HepG2 (cell line): ENCODE data around the gene SLC25A19. TPM values are rescaled to one million over a fixed set of nuclear protein-coding genes. Genes with fewer than 3 reads are reported as not detected.
A peak's percentile ranks its signal among the peaks of the same experiment; 100 is the strongest.

Experiments
- ATAC-seq: fragments of 200-7000 bp; cut with Tn5 transposase; 3 replicates; pipeline ENCODE4 v1.9.1; 2020; ENCODE audit warnings: mild to moderate bottlenecking, moderate library complexity
- BruUV-seq: library from RNA; stranded (reverse); fragments of 400-500 nt; replicated peaks from 2 replicates; lab custom pipeline; 2021; lab: Mats Ljungman, UMichigan
- CTCF ChIA-PET: fragments of 300-600 bp; formaldehyde crosslinking; extraction: SDS; loops from one replicate; lab custom pipeline; 2021; ENCODE audit warnings: low total read pairs, inconsistent platforms, low intra/inter-chr PET ratio; lab: Yijun Ruan, JAX
- POLR2A ChIA-PET: fragments of 350-600 bp; sonication (Branson Sonifier 250); formaldehyde crosslinking; loops from one replicate; lab custom pipeline; 2020; ENCODE audit warnings: antibody characterized with exemption, inconsistent platforms; lab: Yijun Ruan, JAX
- DNase-seq: peaks from one replicate; pipeline ENCODE4 v3.0.0-alpha.2; 2015; ENCODE audit warnings: low spot score
- FAIRE-seq: peaks from 3 replicates; lab custom pipeline; 2011; peaks lifted over from hg19 to GRCh38; lab: Jason Lieb, UNC
- H2AFZ ChIP-seq: one replicate; pipeline ENCODE4 v1.6.1; 2011; ENCODE audit warnings: low read length, inconsistent platforms
- H3K27ac ChIP-seq: fragments of 300-600 bp; 3 replicates; pipeline ENCODE4 v1.8.0; 2011; ENCODE audit warnings: mixed run types, mild to moderate bottlenecking, mixed read lengths, low read length, inconsistent platforms; ENCODE audit not compliant: insufficient read depth; ENCODE audit errors: extremely low read length
- H3K27me3 ChIP-seq, 2 experiments: fragments of 200-600 bp in 1 of 2; 2 replicates in 1 of 2; 3 replicates in 1 of 2; pipeline versions ENCODE4 v1.6.0 to v1.8.0; 2011; ENCODE audit warnings: low read length in 2 of 2, mild to moderate bottlenecking in 2 of 2, moderate library complexity in 2 of 2, inconsistent platforms in 1 of 2; ENCODE audit not compliant: insufficient read depth in 2 of 2, control insufficient read depth in 1 of 2
- H3K36me3 ChIP-seq, 2 experiments: fragments of 200-600 bp in 1 of 2; replicated peaks in 1 of 2; 2 replicates in 1 of 2; 3 replicates in 1 of 2; pipeline versions ENCODE4 v1.5.1 to v1.8.0; 2011; ENCODE audit warnings: low read length in 2 of 2, inconsistent platforms in 1 of 2; ENCODE audit not compliant: insufficient read depth in 2 of 2, control insufficient read depth in 1 of 2
- H3K4me1 ChIP-seq: 2 replicates; pipeline ENCODE4 v1.5.1; 2012; ENCODE audit warnings: low read length, inconsistent platforms; ENCODE audit not compliant: insufficient read depth
- H3K4me2 ChIP-seq: 2 replicates; pipeline ENCODE4 v1.6.0; 2011; ENCODE audit warnings: low read depth, low read length, inconsistent platforms
- H3K4me3 ChIP-seq, 3 experiments: fragments of 200-600 bp in 1 of 3; sonication (generic), shearing (Covaris generic) in 1 of 3; replicated peaks in 1 of 3; 2 replicates each; pipeline ENCODE4 v1.5.1; 2011 to 2016; ENCODE audit warnings: low read length in 3 of 3, inconsistent platforms in 2 of 3, low read depth in 2 of 3, mild to moderate bottlenecking in 2 of 3, control low read depth in 1 of 3, mixed read lengths in 1 of 3; ENCODE audit not compliant: insufficient read depth in 1 of 3
- H3K79me2 ChIP-seq: one replicate; pipeline ENCODE4 v1.6.1; 2011; ENCODE audit warnings: low read length, inconsistent platforms; ENCODE audit not compliant: insufficient read depth
- H3K9ac ChIP-seq: 2 replicates; pipeline ENCODE4 v1.6.0; 2011; ENCODE audit warnings: mild to moderate bottlenecking, low read depth, low read length, inconsistent platforms; ENCODE audit not compliant: insufficient read depth
- H3K9me3 ChIP-seq: 2 replicates; pipeline ENCODE4 v1.5.1; 2012; ENCODE audit warnings: mild to moderate bottlenecking, low read length
- H4K20me1 ChIP-seq: 2 replicates; pipeline ENCODE4 v1.6.0; 2011; ENCODE audit warnings: inconsistent platforms, mild to moderate bottlenecking, low read length, moderate library complexity; ENCODE audit not compliant: insufficient read depth
- AHR ChIP-seq: IDR thresholded peaks from 2 replicates; pipeline ENCODE4 v1.6.1; 2018; ENCODE audit warnings: missing genetic modification reagents, missing compliant biosample characterization
- DNMT3B ChIP-seq: conservative IDR thresholded peaks from 2 replicates; pipeline ENCODE4 v1.6.1; 2016; ENCODE audit warnings: missing biosample characterization, control low read depth
- HCFC1 ChIP-seq: fragments of 150-350 bp; IDR thresholded peaks from 2 replicates; pipeline ENCODE4 v1.6.1; 2014; ENCODE audit warnings: low read depth, low read length
- HMGA1 ChIP-seq: sonication (generic); formaldehyde crosslinking; conservative IDR thresholded peaks from 2 replicates; pipeline ENCODE4 v1.4.0; 2020; ENCODE audit warnings: missing genetic modification reagents
- IRX3 ChIP-seq: sonication (generic); formaldehyde crosslinking; IDR thresholded peaks from 2 replicates; pipeline ENCODE4 v1.8.1; 2023; ENCODE audit warnings: mild to moderate bottlenecking, low read depth, missing genetic modification reagents, borderline replicate concordance
- MIER3 ChIP-seq: IDR thresholded peaks from 2 replicates; pipeline ENCODE4 v1.6.1; 2016; ENCODE audit warnings: missing compliant biosample characterization, borderline replicate concordance
- MIXL1 ChIP-seq: IDR thresholded peaks from 2 replicates; pipeline ENCODE4 v1.6.1; 2016
- NFE2 ChIP-seq: sonication (generic); formaldehyde crosslinking; IDR thresholded peaks from 2 replicates; pipeline ENCODE4 v1.4.0; 2020; ENCODE audit warnings: missing genetic modification reagents
- POLR2AphosphoS2 ChIP-seq: IDR thresholded peaks from 2 replicates; pipeline ENCODE4 v1.6.1; 2011; ENCODE audit warnings: low read depth, low read length, improper control_type of control experiment
- ZNF337 ChIP-seq: sonication (generic); formaldehyde crosslinking; IDR thresholded peaks from 2 replicates; pipeline ENCODE4 v1.5.1; 2020; ENCODE audit warnings: missing genetic modification reagents, low read depth, mild to moderate bottlenecking, borderline replicate concordance
- ZNF776 ChIP-seq: sonication (generic); formaldehyde crosslinking; IDR thresholded peaks from 2 replicates; pipeline ENCODE4 v1.4.0; 2020; ENCODE audit warnings: mild to moderate bottlenecking, missing genetic modification reagents
- WGBS: methylation state at CpG from one replicate; pipeline ENCODE4 v1.1.6; 2017; ENCODE audit warnings: low lambda C conversion rate; 5-methylcytosine and 5-hydroxymethylcytosine counted together
- in situ Hi-C: cut with HindIII; loops from 2 replicates; pipeline ENCODE4 v1.10.0; 2017; ENCODE audit warnings: low pct_unique_long_range_greater_than_20kb; ENCODE audit not compliant: extremely low pct_ligation_motif_present
- intact Hi-C: fragments of 100-400 bp; cut with micrococcal nuclease; formaldehyde crosslinking; loops from one replicate; pipeline ENCODE4 v1.10.0; 2022; ENCODE audit not compliant: unreplicated experiment
- polyA plus RNA-seq, 8 experiments: library from polyadenylated mRNA; depleted of rRNA in 3 of 8; stranded (reverse) in 7 of 8; unstranded in 1 of 8; fragments of >200 nt; fragmentation: Illumina TruSeq in 4 of 8; extraction: Trizol in 4 of 8; gene quantifications; 2 replicates each; pipeline versions ENCODE4 v1.2.1 to v1.2.3, GENCODE V29; 2011 to 2016; ENCODE audit warnings: low read depth in 4 of 8, missing spikeins in 1 of 8, mixed read lengths in 1 of 8; ENCODE audit not compliant: insufficient read depth in 1 of 8
- total RNA-seq, 5 experiments: library from RNA; depleted of rRNA; stranded (reverse); fragments of >200 nt; fragmentation: Illumina TruSeq; extraction: Trizol; gene quantifications; 2 replicates each; pipeline ENCODE4 v1.2.3, GENCODE V29; 2016; ENCODE audit warnings: low read depth in 1 of 5
- TF ChIP-seq, protein P1 (sequence below): sonication (generic); formaldehyde crosslinking; IDR thresholded peaks from 2 replicates; pipeline ENCODE4 v1.4.0; 2020; ENCODE audit warnings: missing genetic modification reagents
- TF ChIP-seq, protein P2 (sequence below): IDR thresholded peaks from 2 replicates; pipeline ENCODE4 v1.6.1; 2016; ENCODE audit warnings: low read depth
- TF ChIP-seq, protein P3 (sequence below): sonication (generic); formaldehyde crosslinking; IDR thresholded peaks from 2 replicates; pipeline ENCODE4 v1.5.0; 2020; ENCODE audit warnings: mild to moderate bottlenecking, missing genetic modification reagents, borderline replicate concordance

The SLC25A19 gene
- total and polyA plus RNA-seq, 2 of the 13 experiments (the other 11 are each of a cell fraction or from before 2014, with no cell fraction given) = 24.4 to 41.4 TPM

DNA sequence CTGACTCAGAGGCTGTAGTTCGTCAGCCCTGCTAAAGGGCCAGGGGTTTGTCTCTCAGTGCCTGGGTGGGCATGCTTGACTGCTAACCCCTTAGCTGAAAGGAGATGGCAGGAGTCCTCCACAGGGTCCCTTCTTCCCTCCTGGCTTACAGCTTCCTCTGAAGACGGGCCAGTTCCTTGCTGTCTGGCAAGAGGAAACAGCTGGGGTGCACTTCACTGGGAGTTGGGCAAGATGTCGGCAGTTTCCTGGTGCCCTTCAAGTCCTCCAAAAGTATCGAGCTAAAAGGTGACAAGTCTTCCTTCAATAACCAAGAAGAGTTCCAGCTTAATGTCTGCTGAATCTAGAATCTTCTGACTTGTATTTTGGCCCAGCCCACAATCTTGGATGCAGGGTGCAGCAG lies 60.4 kb downstream of the SLC25A19 start (continued):
- TF ChIP-seq, protein P1, sequence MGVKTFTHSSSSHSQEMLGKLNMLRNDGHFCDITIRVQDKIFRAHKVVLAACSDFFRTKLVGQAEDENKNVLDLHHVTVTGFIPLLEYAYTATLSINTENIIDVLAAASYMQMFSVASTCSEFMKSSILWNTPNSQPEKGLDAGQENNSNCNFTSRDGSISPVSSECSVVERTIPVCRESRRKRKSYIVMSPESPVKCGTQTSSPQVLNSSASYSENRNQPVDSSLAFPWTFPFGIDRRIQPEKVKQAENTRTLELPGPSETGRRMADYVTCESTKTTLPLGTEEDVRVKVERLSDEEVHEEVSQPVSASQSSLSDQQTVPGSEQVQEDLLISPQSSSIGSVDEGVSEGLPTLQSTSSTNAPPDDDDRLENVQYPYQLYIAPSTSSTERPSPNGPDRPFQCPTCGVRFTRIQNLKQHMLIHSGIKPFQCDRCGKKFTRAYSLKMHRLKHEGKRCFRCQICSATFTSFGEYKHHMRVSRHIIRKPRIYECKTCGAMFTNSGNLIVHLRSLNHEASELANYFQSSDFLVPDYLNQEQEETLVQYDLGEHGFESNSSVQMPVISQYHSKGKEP (CRISPR knock-in tag) = no peak
- TF ChIP-seq, protein P2, sequence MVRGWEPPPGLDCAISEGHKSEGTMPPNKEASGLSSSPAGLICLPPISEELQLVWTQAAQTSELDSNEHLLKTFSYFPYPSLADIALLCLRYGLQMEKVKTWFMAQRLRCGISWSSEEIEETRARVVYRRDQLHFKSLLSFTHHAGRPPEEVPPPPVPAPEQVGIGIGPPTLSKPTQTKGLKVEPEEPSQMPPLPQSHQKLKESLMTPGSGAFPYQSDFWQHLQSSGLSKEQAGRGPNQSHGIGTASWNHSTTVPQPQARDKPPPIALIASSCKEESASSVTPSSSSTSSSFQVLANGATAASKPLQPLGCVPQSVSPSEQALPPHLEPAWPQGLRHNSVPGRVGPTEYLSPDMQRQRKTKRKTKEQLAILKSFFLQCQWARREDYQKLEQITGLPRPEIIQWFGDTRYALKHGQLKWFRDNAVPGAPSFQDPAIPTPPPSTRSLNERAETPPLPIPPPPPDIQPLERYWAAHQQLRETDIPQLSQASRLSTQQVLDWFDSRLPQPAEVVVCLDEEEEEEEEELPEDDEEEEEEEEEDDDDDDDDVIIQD (CRISPR knock-in tag) = no peak
- TF ChIP-seq DNMT3B (CRISPR knock-in tag) (no peak), HCFC1 (no peak)

DNA sequence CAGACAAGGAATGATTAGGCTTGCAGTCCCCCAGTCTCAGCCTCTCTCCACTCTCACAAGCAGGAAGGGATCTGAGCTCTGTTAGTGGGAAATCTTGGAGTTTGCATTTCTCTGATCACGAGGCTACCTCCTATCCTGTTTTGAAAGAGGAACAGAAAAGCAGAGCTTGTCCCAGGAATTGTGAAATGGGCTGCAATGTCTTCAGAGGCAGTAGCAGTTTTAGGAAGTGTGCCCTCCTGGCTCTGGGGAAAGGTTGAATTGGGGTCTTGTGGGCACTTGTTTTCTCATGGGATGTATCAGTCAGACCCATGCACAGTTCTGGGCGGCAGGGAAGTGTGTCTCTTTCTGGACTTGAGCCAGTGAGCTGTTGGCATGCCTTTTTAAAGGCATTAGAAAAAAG lies 60.9 kb downstream of the SLC25A19 start:
- Histone ChIP-seq H2AFZ (no peak overlapping the region), H3K36me3 (peaks cover 57 to 79% of the 10 kb centered on the region in 2 experiments), H3K27ac (no peak overlapping the region), H3K79me2 (no peaks in the 10 kb centered on the region), H3K4me2 (no peak overlapping the region), H3K4me1 (no peaks in the 10 kb centered on the region), H3K4me3 (no peak overlapping the region), H3K9me3 (no peaks in the 10 kb centered on the region), H3K27me3 (no peaks in the 10 kb centered on the region), H4K20me1 (no peaks in the 10 kb centered on the region), H3K9ac (no peak overlapping the region)
- no peak for DNase-seq
- intact Hi-C loops (no loop called here), in situ Hi-C loops (no loop called here)
- ChIA-PET POLR2A (no interaction called here), CTCF (no interaction called here)
- BruUV-seq = TSS peak; percentile 27
- ATAC-seq = no peak
- no peak for FAIRE-seq
- 98% methylated on average over 2 of the region's 2 CpGs for WGBS
- TF ChIP-seq HMGA1 (no peak), IRX3 (no peak), MIER3 (CRISPR knock-in tag) (no peak), ZNF337 (CRISPR knock-in tag) (no peak), ZNF776 (CRISPR knock-in tag) (no peak), MIXL1 (no peak), POLR2AphosphoS2 (no peak), AHR (no peak), NFE2 (no peak)
- TF ChIP-seq, protein P3, sequence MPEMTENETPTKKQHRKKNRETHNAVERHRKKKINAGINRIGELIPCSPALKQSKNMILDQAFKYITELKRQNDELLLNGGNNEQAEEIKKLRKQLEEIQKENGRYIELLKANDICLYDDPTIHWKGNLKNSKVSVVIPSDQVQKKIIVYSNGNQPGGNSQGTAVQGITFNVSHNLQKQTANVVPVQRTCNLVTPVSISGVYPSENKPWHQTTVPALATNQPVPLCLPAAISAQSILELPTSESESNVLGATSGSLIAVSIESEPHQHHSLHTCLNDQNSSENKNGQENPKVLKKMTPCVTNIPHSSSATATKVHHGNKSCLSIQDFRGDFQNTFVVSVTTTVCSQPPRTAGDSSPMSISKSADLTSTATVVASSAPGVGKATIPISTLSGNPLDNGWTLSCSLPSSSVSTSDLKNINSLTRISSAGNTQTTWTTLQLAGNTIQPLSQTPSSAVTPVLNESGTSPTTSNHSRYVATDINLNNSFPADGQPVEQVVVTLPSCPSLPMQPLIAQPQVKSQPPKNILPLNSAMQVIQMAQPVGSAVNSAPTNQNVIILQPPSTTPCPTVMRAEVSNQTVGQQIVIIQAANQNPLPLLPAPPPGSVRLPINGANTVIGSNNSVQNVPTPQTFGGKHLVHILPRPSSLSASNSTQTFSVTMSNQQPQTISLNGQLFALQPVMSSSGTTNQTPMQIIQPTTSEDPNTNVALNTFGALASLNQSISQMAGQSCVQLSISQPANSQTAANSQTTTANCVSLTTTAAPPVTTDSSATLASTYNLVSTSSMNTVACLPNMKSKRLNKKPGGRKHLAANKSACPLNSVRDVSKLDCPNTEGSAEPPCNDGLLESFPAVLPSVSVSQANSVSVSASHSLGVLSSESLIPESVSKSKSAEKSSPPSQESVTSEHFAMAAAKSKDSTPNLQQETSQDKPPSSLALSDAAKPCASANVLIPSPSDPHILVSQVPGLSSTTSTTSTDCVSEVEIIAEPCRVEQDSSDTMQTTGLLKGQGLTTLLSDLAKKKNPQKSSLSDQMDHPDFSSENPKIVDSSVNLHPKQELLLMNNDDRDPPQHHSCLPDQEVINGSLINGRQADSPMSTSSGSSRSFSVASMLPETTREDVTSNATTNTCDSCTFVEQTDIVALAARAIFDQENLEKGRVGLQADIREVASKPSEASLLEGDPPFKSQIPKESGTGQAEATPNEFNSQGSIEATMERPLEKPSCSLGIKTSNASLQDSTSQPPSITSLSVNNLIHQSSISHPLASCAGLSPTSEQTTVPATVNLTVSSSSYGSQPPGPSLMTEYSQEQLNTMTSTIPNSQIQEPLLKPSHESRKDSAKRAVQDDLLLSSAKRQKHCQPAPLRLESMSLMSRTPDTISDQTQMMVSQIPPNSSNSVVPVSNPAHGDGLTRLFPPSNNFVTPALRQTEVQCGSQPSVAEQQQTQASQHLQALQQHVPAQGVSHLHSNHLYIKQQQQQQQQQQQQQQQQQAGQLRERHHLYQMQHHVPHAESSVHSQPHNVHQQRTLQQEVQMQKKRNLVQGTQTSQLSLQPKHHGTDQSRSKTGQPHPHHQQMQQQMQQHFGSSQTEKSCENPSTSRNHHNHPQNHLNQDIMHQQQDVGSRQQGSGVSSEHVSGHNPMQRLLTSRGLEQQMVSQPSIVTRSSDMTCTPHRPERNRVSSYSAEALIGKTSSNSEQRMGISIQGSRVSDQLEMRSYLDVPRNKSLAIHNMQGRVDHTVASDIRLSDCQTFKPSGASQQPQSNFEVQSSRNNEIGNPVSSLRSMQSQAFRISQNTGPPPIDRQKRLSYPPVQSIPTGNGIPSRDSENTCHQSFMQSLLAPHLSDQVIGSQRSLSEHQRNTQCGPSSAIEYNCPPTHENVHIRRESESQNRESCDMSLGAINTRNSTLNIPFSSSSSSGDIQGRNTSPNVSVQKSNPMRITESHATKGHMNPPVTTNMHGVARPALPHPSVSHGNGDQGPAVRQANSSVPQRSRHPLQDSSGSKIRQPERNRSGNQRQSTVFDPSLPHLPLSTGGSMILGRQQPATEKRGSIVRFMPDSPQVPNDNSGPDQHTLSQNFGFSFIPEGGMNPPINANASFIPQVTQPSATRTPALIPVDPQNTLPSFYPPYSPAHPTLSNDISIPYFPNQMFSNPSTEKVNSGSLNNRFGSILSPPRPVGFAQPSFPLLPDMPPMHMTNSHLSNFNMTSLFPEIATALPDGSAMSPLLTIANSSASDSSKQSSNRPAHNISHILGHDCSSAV (CRISPR knock-in tag) = no peak
